Peyer's patch (tissue), 4 donors: ENCODE measurements around the gene MAST1. TPM values are rescaled to one million over a fixed set of nuclear protein-coding genes. Genes with fewer than 3 reads are reported as not detected.

ENCODE experiments used
- DNase-seq, 3 donors: peaks; one replicate each; pipeline ENCODE4 v3.0.0-alpha.2; 2017 to 2019
- H3K27ac ChIP-seq, 4 donors: fragments of 200-600 bp; sonication (generic); one replicate each; pipeline ENCODE4 v1.5.1; 2016 to 2019
- H3K27me3 ChIP-seq, 2 donors: fragments of 200-600 bp; sonication (generic); one replicate each; pipeline ENCODE4 v1.5.1; 2019
- H3K36me3 ChIP-seq, 3 donors: fragments of 200-600 bp; sonication (generic); one replicate each; pipeline ENCODE4 v1.5.1; 2016 to 2019
- H3K4me1 ChIP-seq, 4 donors: fragments of 200-600 bp; sonication (generic); one replicate each; pipeline ENCODE4 v1.5.1; 2016 to 2019
- H3K4me3 ChIP-seq, 4 donors: fragments of 200-600 bp; sonication (generic); 1 replicate in 3 of 4; 2 replicates in 1 of 4; pipeline ENCODE4 v1.5.1; 2016 to 2019; ENCODE audit warnings: mild to moderate bottlenecking in 1 of 4
- H3K9me3 ChIP-seq, 4 donors: fragments of 200-600 bp; sonication (generic); one replicate each; pipeline ENCODE4 v1.5.1; 2016 to 2019; ENCODE audit warnings: mild to moderate bottlenecking in 1 of 4
- POLR2A ChIP-seq, 2 donors: fragments of 450-650 bp; IDR thresholded peaks; one replicate each; pipeline ENCODE4 v1.5.1; 2017; ENCODE audit warnings: antibody characterized with exemption in 2 of 2, mild to moderate bottlenecking in 2 of 2, moderate library complexity in 2 of 2
- total RNA-seq, 4 donors: library from RNA; depleted of rRNA; stranded (reverse); fragments of >200 nt; gene quantifications; one replicate each; pipeline ENCODE4 v1.1.0, GENCODE V29; 2016
- TF ChIP-seq, protein P1 (sequence below), 6 experiments: fragments of 450-650 bp in 4 of 6; fragments of 200-600 bp in 2 of 6; sonication (generic) in 1 of 6; IDR thresholded peaks; one replicate each; pipeline ENCODE4 v1.5.1; 2017 to 2019; ENCODE audit warnings: antibody characterized with exemption in 6 of 6, mild to moderate bottlenecking in 3 of 6, moderate library complexity in 1 of 6

Gene MAST1
- total RNA-seq, 4 donors from 2014 or later = 0.27 TPM; not detected in 3

DNA sequence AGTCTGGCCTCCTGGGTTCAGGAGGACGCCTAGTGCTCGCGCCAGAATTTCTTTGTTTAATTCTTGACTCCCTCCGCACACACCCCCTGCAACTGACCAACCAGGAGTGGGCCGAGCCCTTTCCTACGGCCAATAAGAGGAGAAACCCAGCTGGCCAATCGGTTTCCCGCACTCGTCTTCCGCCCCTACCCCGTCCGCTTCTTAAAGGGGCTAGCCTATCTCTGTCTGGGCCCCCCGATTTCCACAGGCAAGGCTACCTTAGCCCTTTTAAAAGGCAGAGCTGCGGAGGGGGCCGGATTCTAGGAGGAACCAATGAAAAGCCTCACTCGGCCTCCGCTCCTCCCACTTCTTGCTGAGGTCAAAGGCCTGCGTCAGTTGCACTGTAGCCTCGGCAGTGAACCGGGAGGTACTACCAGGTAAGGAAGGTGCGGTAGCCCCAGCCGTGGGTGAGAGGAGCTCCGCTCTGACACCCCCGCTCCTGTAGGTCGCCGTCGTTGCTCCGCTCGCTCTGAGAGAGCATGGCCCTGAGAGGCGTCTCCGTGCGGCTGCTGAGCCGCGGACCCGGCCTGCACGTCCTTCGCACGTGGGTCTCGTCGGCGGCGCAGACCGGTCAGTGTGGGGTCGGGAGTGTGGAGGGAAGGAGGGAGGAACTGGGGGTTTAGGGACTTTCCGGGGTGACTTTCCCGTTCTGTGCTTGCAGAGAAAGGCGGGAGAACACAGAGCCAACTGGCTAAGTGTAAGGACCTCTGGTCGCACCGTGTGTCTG lies 52.7 kb downstream of the MAST1 start, which contains the start of gene GCDH:
GCDH (plus strand) TSS at position 374 of the 766 bp plus-strand sequence; CDS start at position 519, 145 bp downstream.
- Histone ChIP-seq H3K36me3 (peaks cover 0 to 19% (median 0%) of the 10 kb centered on the region in 3 donors), H3K27ac (peak within 1 kb of the TSS; percentile 82 to 84 (median 82)), H3K27me3 (peaks cover 0 to under 1% of the 10 kb centered on the region in 2 donors), H3K4me1 (peaks cover 0 to 16% (median 13%) of the 10 kb centered on the region in 4 donors), H3K4me3 (peak within 1 kb of the TSS; percentile 81 to 95 (median 94)), H3K9me3 (no peaks in the 10 kb centered on the region)
- peak; percentile 96 to 99 (median 97) for DNase-seq
- TF ChIP-seq, protein P1, sequence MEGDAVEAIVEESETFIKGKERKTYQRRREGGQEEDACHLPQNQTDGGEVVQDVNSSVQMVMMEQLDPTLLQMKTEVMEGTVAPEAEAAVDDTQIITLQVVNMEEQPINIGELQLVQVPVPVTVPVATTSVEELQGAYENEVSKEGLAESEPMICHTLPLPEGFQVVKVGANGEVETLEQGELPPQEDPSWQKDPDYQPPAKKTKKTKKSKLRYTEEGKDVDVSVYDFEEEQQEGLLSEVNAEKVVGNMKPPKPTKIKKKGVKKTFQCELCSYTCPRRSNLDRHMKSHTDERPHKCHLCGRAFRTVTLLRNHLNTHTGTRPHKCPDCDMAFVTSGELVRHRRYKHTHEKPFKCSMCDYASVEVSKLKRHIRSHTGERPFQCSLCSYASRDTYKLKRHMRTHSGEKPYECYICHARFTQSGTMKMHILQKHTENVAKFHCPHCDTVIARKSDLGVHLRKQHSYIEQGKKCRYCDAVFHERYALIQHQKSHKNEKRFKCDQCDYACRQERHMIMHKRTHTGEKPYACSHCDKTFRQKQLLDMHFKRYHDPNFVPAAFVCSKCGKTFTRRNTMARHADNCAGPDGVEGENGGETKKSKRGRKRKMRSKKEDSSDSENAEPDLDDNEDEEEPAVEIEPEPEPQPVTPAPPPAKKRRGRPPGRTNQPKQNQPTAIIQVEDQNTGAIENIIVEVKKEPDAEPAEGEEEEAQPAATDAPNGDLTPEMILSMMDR (IDR thresholded peaks at IDR 0.05) = peak in 2 of 6 experiments; percentile 15 to 34
- peak; percentile 79 to 92 for TF ChIP-seq POLR2A (IDR thresholded peaks at IDR 0.05)

DNA sequence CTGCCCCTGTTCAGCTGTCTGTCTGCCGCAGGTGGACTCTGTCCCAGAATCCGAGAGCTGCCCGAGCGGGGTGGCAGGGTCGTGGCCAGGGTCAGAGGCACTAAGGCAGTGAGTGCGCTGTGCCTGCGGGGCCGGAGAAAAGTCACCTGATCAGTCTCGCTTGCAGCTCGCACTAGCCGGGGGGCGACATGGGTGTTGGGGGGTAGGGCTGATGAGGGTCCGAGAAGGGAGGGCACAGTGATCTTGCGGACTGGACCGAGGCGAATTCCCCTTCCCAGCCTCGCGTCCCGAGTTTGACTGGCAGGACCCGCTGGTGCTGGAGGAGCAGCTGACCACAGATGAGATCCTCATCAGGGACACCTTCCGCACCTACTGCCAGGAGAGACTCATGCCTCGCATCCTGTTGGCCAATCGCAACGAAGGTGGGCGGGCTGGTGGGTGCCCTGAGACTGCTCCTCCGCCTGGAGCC lies 53.3 kb downstream of the MAST1 start:
- Histone ChIP-seq H3K9me3 (no peaks in the 10 kb centered on the region), H3K27me3 (no peaks in the 10 kb centered on the region), H3K4me3 (peak overlapping the region; percentile 81 to 95 (median 94)), H3K4me1 (peaks cover 0 to 16% (median 12%) of the 10 kb centered on the region in 4 donors), H3K36me3 (peaks cover 0 to 25% (median 0%) of the 10 kb centered on the region in 3 donors), H3K27ac (peak overlapping the region; percentile 82 to 84 (median 82))
- TF ChIP-seq, protein P1 (IDR thresholded peaks at IDR 0.05) = no peak
- TF ChIP-seq POLR2A (IDR thresholded peaks at IDR 0.05) = no peak
- DNase-seq = peak in 1 of 3 donors; percentile 57

DNA sequence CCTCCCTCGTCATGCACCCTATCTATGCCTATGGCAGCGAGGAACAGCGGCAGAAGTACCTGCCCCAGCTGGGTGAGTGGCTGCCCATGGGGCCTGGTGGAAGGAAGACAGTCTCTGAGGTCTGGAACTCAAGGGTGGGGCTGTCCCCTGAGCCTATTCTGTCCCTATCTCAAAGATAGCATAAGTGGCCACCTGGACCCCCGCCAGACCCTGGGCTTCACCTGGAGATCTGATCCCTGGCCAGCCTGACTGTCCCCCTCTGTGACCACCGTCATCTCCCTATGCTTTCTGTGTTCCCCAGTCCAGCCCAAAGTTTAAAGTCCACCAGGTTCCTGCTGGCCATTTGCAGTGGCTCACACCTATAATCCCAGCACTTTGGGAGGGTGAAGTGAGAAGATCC lies 55.3 kb downstream of the MAST1 start:
- Histone ChIP-seq H3K27ac (no peak overlapping the region), H3K4me3 (no peak overlapping the region), H3K36me3 (peaks cover 0 to 41% (median 0%) of the 10 kb centered on the region in 3 donors), H3K27me3 (no peaks in the 10 kb centered on the region), H3K9me3 (no peaks in the 10 kb centered on the region), H3K4me1 (peaks cover 0 to 16% (median 12%) of the 10 kb centered on the region in 4 donors)
- TF ChIP-seq, protein P1 (IDR thresholded peaks at IDR 0.05) = no peak
- TF ChIP-seq POLR2A (IDR thresholded peaks at IDR 0.05) = no peak
- DNase-seq = no peak

DNA sequence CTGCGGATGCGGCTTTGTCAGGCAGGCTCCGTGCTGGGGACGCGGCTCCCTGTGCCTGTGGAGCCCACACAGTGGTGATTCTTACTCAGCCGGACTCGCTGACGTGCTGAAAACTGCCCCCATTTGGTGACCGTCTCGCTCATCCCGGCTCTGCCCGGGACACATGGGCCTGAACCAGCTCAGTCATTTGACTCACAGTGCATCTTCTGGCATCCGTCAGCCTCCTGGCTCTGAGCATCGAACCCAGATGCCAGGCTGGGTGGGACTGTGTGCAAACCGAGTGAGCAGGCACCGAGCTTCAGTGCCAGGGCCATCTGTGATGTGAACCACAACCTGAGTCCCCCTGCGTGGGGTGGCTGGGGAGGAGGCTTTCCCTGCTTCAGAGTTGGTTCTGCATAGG lies 58.1 kb downstream of the MAST1 start:
- Histone ChIP-seq H3K9me3 (no peaks in the 10 kb centered on the region), H3K4me1 (peaks cover 0 to 12% (median 9%) of the 10 kb centered on the region in 4 donors), H3K27me3 (no peaks in the 10 kb centered on the region), H3K36me3 (peaks cover 0 to 50% (median 0%) of the 10 kb centered on the region in 3 donors), H3K27ac (no peak overlapping the region), H3K4me3 (no peak overlapping the region)
- DNase-seq = no peak
- TF ChIP-seq POLR2A (IDR thresholded peaks at IDR 0.05) = no peak
- TF ChIP-seq, protein P1 (IDR thresholded peaks at IDR 0.05) = no peak

DNA sequence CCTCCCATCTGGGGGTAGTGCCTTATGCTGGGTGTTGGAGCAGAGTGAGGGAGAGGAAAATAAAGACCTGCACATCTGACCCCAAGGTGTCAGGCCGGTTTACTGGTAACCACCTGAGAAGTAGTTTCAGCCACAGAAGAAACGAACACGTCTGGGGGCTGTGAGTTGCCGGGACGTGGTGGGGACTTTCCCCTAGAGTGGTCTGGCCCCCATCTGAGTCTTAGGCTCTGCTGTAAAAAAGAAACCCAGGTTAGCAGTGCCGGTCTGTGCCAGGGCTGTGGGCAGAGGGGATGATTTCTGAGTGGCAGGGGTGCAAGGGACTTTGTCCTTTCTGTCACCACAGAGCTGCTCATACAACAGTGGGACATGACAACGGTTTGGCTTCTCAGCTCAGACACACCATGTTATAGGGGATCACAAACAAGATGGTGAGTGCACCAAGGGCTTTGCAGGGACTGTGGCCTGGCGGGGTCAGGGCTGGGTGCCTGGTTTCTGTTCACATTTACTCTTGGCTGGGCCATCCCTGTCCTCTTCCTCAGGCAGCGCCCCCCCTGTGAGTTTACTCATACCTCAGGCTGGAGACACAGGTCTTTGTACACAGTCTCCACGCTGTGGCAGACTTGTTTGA lies 61.7 kb downstream of the MAST1 start:
- TF ChIP-seq, protein P1 (IDR thresholded peaks at IDR 0.05) = no peak
- no peak for TF ChIP-seq POLR2A (IDR thresholded peaks at IDR 0.05)
- DNase-seq = no peak
- Histone ChIP-seq H3K36me3 (peaks cover 0 to 33% (median 0%) of the 10 kb centered on the region in 3 donors), H3K27ac (no peak overlapping the region), H3K27me3 (no peaks in the 10 kb centered on the region), H3K4me1 (no peaks in the 10 kb centered on the region), H3K4me3 (no peak overlapping the region), H3K9me3 (no peaks in the 10 kb centered on the region)
